Hepatocyte (in vitro differentiated cells): ENCODE results near the gene ZIC1. TPM values are rescaled to one million over a fixed set of nuclear protein-coding genes. Genes with fewer than 3 reads are reported as not detected.

Source experiments
- DNase-seq: peaks from one replicate; pipeline ENCODE4 v3.0.0-alpha.2; 2016; ENCODE audit warnings: low spot score
- H2AFZ ChIP-seq: fragments of 200-600 bp; sonication (generic); 2 replicates; pipeline ENCODE4 v1.6.0; 2016; ENCODE audit warnings: antibody characterized with exemption, mild to moderate bottlenecking
- H3K27ac ChIP-seq: fragments of 200-600 bp; sonication (generic); 2 replicates; pipeline ENCODE4 v1.5.1; 2016; ENCODE audit warnings: mild to moderate bottlenecking
- H3K27me3 ChIP-seq: fragments of 200-600 bp; sonication (generic); 2 replicates; pipeline ENCODE4 v1.6.1; 2016
- H3K36me3 ChIP-seq: fragments of 200-600 bp; sonication (generic); replicated peaks from 2 replicates; pipeline ENCODE4 v1.5.1; 2016; ENCODE audit warnings: low read depth; ENCODE audit not compliant: insufficient read depth
- H3K4me1 ChIP-seq: fragments of 200-600 bp; sonication (generic); 2 replicates; pipeline ENCODE4 v1.5.1; 2016; ENCODE audit warnings: mild to moderate bottlenecking, moderate library complexity; ENCODE audit not compliant: insufficient read depth
- H3K4me2 ChIP-seq: fragments of 200-600 bp; sonication (generic); 2 replicates; pipeline ENCODE4 v1.6.0; 2016
- H3K4me3 ChIP-seq: fragments of 200-600 bp; sonication (generic); 2 replicates; pipeline ENCODE4 v1.5.1; 2016; ENCODE audit warnings: mild to moderate bottlenecking
- H3K79me2 ChIP-seq: fragments of 200-600 bp; sonication (generic); 2 replicates; pipeline ENCODE4 v1.6.0; 2017; ENCODE audit warnings: mild to moderate bottlenecking
- H3K9me2 ChIP-seq: fragments of 200-600 bp; sonication (generic); replicated peaks from 2 replicates; pipeline ENCODE4 v1.6.0; 2017; ENCODE audit warnings: mild to moderate bottlenecking; ENCODE audit not compliant: insufficient read depth
- H3K9me3 ChIP-seq: fragments of 200-600 bp; sonication (generic); 2 replicates; pipeline ENCODE4 v1.5.1; 2016; ENCODE audit warnings: low read depth, mild to moderate bottlenecking
- H4K20me1 ChIP-seq: fragments of 200-600 bp; sonication (generic); 2 replicates; pipeline ENCODE4 v1.6.0; 2016; ENCODE audit warnings: mild to moderate bottlenecking; ENCODE audit not compliant: insufficient read depth, poor library complexity, severe bottlenecking
- EZH2 ChIP-seq: fragments of 200-600 bp; sonication (generic); IDR thresholded peaks from 2 replicates; pipeline ENCODE4 v1.6.1; 2016; ENCODE audit warnings: antibody characterized with exemption, mild to moderate bottlenecking, borderline replicate concordance
- EZH2phosphoT487 ChIP-seq: fragments of 200-600 bp; sonication (generic); IDR thresholded peaks from one replicate; pipeline ENCODE4 v1.6.1; 2018; ENCODE audit warnings: antibody characterized with exemption, mild to moderate bottlenecking, low read depth, moderate library complexity; ENCODE audit not compliant: unreplicated experiment, severe bottlenecking
- WGBS: methylation state at CpG from one replicate; pipeline ENCODE4 v1.1.6; 2016; ENCODE audit warnings: low lambda C conversion rate; ENCODE audit errors: missing lambda C conversion rate; 5-methylcytosine and 5-hydroxymethylcytosine counted together
- polyA plus RNA-seq: library from polyadenylated mRNA; unstranded; fragments of >200 nt; fragmentation: Nextera tagmentation; extraction: Ambion mirVana; gene quantifications from 2 replicates; pipeline ENCODE4 v1.2.1, GENCODE V29; 2016
- total RNA-seq: library from RNA; depleted of rRNA; stranded (reverse); fragments of >200 nt; gene quantifications from 2 replicates; pipeline ENCODE4 v1.2.3, GENCODE V29; 2014
- TF ChIP-seq, protein P1 (sequence below): fragments of 200-600 bp; sonication (generic); IDR thresholded peaks from 2 replicates; pipeline ENCODE4 v1.5.1; 2016; ENCODE audit warnings: antibody characterized with exemption, mild to moderate bottlenecking; ENCODE audit not compliant: poor library complexity

Gene ZIC1
- total and polyA plus RNA-seq, 2 experiments from 2014 or later = 0.10 TPM; not detected in 1

DNA sequence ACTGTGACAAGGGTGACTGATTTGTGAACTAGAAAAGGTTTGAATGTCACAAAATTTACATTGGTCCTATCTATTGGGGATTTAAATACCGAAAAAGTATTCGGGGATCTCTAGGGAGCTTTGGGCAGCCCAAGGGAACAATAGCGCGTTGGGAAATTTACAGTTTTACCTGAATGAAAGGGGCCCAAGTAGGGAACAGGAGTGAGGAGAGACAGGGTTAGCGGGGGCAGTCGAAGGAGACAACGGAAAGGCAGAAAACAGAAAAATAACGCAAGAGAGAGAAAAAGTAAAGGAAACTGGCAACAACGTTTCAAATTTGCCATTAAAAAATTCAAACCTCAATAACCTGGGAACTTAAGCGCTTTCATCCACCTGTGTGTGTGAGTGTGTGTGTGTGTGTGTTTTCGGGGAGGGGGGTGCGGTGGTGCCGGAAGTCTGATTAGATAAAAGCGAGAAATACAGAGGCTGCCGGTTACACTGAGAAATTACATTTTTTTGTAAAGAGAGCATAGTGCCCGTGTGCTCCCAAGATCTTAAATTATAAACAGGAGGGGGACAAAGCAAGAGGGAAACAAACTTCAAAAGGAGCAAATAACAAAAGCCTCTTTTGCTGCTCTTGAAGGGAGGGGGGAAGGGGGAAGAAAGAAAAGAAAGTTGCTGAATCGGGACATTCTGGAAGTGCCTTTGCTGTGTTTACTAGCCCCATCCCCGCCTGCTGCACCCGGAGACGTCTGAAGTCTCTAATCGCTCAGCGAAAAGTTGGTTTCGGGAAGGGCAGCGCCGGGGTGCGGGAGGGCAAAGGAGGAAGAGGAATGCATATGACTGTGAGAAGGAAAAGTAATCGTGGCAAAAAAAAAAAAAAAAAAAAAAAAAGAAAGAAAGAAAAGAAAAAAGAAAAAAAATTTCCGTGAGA is 721 bp upstream of the ZIC1 start:
- no peak for DNase-seq
- Histone ChIP-seq H3K9me3 (no peaks in the 10 kb centered on the region), H3K9me2 (no peaks in the 10 kb centered on the region), H3K79me2 (no peaks in the 10 kb centered on the region), H3K36me3 (no peaks in the 10 kb centered on the region), H4K20me1 (no peaks in the 10 kb centered on the region), H3K4me2 (peak overlapping the region; percentile 81), H3K4me1 (peaks cover 25% of the 10 kb centered on the region), H3K4me3 (no peak overlapping the region), H2AFZ (peak overlapping the region; percentile 40), H3K27ac (no peak overlapping the region), H3K27me3 (peaks cover 100% of the 10 kb centered on the region)
- TF ChIP-seq, protein P1, sequence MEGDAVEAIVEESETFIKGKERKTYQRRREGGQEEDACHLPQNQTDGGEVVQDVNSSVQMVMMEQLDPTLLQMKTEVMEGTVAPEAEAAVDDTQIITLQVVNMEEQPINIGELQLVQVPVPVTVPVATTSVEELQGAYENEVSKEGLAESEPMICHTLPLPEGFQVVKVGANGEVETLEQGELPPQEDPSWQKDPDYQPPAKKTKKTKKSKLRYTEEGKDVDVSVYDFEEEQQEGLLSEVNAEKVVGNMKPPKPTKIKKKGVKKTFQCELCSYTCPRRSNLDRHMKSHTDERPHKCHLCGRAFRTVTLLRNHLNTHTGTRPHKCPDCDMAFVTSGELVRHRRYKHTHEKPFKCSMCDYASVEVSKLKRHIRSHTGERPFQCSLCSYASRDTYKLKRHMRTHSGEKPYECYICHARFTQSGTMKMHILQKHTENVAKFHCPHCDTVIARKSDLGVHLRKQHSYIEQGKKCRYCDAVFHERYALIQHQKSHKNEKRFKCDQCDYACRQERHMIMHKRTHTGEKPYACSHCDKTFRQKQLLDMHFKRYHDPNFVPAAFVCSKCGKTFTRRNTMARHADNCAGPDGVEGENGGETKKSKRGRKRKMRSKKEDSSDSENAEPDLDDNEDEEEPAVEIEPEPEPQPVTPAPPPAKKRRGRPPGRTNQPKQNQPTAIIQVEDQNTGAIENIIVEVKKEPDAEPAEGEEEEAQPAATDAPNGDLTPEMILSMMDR = no peak
- TF ChIP-seq EZH2phosphoT487 = peak; percentile 22
- 2% methylated on average over 26 of the region's 28 CpGs for WGBS

DNA sequence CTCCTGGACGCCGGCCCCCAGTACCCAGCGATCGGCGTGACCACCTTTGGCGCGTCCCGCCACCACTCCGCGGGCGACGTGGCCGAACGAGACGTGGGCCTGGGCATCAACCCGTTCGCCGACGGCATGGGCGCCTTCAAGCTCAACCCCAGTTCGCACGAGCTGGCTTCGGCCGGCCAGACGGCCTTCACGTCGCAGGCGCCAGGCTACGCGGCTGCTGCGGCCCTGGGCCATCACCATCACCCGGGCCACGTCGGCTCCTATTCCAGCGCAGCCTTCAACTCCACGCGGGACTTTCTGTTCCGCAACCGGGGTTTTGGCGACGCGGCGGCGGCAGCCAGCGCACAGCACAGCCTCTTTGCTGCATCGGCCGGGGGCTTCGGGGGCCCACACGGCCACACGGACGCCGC is 956 bp downstream of the ZIC1 start:
- 3% methylated on average over 45 of the region's 52 CpGs for WGBS

DNA sequence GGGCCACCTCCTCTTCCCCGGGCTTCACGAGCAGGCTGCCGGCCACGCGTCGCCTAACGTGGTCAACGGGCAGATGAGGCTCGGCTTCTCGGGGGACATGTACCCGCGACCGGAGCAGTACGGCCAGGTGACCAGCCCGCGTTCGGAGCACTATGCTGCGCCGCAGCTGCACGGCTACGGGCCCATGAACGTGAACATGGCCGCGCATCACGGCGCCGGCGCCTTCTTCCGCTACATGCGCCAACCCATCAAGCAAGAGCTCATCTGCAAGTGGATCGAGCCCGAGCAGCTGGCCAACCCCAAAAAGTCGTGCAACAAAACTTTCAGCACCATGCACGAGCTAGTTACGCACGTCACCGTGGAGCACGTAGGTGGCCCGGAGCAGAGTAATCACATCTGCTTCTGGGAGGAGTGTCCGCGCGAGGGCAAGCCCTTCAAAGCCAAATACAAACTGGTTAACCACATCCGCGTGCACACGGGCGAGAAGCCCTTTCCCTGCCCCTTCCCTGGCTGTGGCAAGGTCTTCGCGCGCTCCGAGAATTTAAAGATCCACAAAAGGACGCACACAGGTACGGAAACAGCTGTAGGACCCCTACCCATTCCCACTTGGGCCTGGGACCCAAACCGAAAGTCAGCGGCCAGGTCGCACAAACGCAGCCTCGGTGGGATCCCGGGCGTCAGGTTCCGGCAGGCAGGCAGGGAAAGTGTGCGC is 1.5 kb downstream of the ZIC1 start:
- TF ChIP-seq EZH2phosphoT487 = peak; percentile 75
- peak; percentile 73 for TF ChIP-seq EZH2
- TF ChIP-seq, protein P1 = no peak
- Histone ChIP-seq H2AFZ (peak overlapping the region; percentile 52), H3K9me2 (no peaks in the 10 kb centered on the region), H3K4me2 (peak overlapping the region; percentile 81), H4K20me1 (no peaks in the 10 kb centered on the region), H3K36me3 (no peaks in the 10 kb centered on the region), H3K4me1 (peaks cover 25% of the 10 kb centered on the region), H3K27ac (no peak overlapping the region), H3K9me3 (no peaks in the 10 kb centered on the region), H3K27me3 (peaks cover 98% of the 10 kb centered on the region), H3K79me2 (no peaks in the 10 kb centered on the region), H3K4me3 (peak overlapping the region; percentile 10)
- no peak for DNase-seq
- WGBS = 3% methylated on average over 61 of the region's 61 CpGs

More for the DNA sequence above, 956 bp downstream of the ZIC1 start:
- Histone ChIP-seq H3K9me2 (no peaks in the 10 kb centered on the region), H3K36me3 (no peaks in the 10 kb centered on the region), H3K27ac (no peak overlapping the region), H3K27me3 (peaks cover 98% of the 10 kb centered on the region), H4K20me1 (no peaks in the 10 kb centered on the region), H3K9me3 (no peaks in the 10 kb centered on the region), H3K4me1 (peaks cover 25% of the 10 kb centered on the region), H3K4me3 (no peak overlapping the region), H3K4me2 (peak overlapping the region; percentile 81), H3K79me2 (no peaks in the 10 kb centered on the region), H2AFZ (no peak overlapping the region)
- TF ChIP-seq EZH2phosphoT487 (no peak), EZH2 (no peak)
- TF ChIP-seq, protein P1 = no peak
- DNase-seq = no peak
